Measurements from ENCODE around the gene TMEM176B.
"Not testable (repeated sequence)": the region's sequence is repeated elsewhere in the genome, so short reads cannot be mapped to it uniquely, and the experiment has no call there.

TMEM176B gene

DNA sequence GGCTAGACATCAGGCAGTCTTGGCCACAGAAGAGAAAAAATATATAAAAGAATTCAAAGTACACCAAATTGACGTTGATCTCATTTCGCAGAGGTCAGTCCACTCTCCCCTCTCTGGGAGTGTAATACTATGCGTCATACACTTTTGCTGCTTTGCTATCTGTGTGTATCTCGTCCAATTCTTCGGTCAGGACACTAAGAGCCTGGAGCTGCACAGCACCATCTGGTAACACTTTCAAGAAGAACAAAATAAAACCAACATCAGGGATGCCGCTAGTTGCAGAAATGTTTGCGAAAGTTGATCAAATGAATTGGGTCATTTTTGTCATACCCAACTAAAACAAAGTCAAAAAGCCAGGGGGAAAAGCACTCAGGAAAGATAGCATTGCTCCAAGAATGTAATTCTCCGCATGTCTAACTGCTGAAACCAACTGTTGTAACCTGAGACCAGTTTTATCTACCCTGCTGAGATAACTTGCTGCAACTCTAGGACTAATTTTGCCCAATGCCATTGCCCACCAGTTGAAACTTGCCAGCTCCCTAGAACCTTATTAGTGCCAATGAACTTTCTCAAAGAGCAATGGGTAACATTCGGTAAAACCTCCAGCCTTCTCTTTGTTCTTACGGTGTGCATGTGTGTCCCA is 23.4 kb upstream of the TMEM176B start:
- in situ Hi-C loops (cut with MboI; ENCODE audit: low sequenced_read_pairs) = no loop called here

DNA sequence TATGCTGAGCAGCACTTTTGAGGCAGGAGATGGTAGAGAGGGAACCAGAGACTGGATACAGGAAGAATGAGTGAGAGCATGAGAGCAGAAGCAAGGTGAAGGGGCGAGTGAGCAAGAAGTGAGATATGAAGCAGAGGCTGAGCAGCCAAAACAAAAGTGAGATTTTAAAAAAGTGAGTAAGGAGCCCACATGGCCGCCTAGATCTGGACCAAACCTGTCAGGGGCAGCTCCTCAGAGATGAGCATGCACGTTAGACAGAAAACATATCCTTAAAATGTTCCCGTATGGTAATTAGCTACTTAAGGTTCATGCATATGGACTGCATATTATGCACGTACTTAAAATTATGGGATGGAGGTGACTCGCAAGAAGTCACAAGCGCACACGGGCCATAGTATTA is 22.9 kb upstream of the TMEM176B start:
- in situ Hi-C loops (cut with MboI; ENCODE audit: low sequenced_read_pairs) = no loop called here

DNA sequence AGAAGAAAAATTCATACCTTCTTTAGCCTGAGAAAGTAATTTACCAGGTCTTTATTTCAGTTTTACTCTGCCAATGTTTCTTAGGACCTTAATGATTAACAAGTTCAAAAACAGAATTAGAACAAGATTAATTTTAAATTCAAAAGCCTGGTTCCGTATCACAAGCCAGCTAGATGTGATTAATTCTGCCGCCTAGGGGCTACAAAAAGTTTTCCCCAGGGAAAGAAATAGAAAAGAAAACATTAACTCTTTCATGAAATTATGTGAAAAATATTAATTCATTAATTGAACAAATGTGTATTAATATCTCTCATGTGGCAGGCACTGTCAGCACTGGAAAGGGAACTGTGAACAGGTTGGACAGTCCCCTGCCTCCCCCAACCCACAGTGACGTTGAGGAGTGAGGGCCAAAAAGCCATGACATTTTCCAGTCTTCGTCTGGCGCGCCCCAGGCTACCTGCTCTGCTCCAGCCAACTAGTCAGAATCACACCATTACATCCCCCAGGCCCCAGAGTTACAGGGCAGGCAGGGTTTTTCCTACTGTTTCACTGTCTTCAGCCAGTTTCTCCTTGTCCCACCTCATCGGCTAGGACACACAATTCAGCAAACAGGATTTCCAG is 20.5 kb upstream of the TMEM176B start:
- in situ Hi-C loops (cut with MboI; ENCODE audit: low sequenced_read_pairs) = no loop called here

DNA sequence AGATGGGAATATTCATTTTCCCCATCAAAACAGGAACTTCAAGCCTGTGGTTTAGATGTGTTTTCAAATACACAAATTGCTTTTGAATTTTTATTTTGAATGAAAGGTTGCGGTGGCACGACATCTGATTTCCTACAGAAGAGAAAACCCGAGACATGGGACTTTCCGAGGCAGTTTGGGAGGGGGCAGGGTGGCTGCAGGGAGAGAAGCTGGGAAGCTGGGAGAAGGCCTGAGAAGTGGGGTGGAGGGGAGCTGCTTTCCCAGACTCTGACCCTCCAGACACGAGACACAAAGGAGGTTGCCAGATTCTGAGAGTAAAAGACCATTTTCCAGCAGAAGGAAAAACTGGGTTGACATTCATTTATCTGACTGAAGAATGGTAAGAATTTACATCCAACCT is 20.0 kb upstream of the TMEM176B start:
- in situ Hi-C loops (cut with MboI; ENCODE audit: low sequenced_read_pairs) = no loop called here

DNA sequence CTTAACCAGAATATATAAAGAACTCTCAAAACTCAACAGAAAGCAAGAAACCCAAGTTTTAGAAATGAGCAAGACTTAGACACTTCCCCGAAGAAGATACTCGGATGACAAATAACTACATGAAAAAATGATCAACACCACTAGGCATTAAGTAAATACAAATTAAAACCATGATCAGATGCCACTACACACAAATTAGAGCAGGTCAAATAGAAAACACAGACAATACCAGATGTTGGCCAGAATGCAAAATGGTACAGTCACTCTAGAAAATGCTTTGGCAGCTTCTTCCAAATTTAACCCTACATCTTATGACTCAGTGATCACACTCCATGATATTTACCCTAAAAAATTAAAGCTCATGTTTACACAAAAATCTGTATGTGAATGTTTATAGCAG is 18.8 kb upstream of the TMEM176B start:
- in situ Hi-C loops (cut with MboI; ENCODE audit: low sequenced_read_pairs) = no loop called here

DNA sequence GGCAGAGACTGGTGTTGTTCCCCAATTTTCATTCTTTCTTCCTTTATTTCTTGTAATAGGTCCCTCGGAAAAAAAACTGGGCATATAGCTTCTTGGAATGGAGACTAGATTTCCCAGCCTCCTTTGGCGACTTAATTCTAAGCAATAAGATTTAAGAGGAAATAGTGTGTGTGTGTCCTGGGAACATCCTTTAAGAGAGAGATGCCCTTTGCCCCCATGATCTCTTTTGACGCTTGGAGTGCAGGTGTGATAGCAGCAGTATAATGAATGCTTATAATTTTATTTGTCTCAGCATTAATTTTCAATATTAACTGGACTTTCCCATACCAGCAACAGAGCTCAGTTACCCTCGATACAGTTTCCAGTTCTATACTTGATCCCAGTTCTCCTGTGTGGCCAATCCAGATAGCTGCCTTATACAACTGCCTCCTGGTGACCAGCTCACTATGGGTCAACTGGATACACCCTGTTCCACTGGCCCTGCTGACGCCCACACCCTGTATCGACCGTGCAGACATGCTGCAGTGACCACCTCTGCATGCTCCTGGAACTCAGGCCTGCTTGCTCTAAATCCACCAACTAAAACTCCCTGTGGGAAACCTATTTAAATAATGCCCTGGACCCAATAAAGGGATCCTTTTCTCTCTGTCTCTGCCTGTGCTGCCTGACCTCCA is 14.3 kb upstream of the TMEM176B start:
- in situ Hi-C loops (cut with MboI; ENCODE audit: low sequenced_read_pairs) = no loop called here

DNA sequence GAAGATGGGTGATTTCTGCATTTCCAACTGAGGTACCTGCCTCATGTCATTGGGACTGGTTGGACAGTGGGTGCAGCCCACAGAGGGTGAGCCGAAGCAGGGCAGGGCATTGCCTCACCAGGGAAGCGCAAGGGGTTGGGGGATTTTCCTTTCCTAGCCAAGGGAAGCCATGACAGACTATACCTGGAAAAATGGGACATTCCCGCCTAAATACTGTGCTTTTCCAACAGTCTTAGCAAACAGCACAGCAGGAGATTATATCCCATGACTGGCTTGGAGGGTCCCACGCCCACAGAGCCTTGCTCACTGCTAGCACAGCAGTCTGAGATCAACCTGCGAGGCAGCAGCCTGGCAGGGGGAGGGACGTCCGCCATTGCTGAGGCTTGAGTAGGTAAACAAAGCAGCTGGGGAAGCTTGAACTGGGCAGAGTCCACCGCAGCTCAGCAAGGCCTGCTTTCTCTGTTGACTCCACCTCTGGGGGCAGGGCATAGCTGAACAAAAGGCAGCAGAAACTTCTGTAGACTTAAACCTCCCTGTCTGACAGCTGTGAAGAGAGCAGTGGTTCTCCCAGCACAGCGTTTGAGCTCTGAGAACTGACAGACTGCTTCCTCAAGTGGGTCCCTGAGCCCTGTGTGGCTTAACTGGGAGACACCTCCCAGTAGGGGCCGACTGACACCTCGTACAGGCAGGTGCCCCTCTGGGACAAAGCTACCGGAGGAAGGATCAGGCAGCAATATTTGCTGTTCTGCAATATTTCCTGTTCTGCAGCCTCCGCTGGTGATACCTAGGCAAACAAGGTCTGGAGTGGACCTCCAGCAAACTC is 7.7 kb upstream of the TMEM176B start:
- in situ Hi-C loops (cut with MboI; ENCODE audit: low sequenced_read_pairs) = not testable (repeated sequence)

DNA sequence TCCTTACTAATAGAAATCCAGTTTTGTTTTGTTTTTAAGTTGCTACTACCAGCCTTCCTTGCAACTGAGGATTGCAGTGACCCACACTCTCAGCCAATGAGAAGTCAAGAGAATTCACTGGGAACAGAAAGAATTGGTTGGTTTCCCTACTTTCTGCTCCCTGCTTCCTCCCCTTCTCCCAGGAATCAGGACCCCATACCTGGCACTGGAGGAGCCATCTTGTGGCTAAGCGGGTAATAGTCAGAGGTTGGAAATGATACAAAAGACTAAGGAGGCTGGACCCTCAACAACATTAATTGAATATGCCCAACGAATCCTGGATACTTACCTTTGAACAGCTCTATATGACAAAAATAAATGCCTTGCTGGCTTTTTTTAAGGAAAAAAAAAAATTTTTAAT is 6.7 kb upstream of the TMEM176B start:
- in situ Hi-C loops (cut with MboI; ENCODE audit: low sequenced_read_pairs) = no loop called here

DNA sequence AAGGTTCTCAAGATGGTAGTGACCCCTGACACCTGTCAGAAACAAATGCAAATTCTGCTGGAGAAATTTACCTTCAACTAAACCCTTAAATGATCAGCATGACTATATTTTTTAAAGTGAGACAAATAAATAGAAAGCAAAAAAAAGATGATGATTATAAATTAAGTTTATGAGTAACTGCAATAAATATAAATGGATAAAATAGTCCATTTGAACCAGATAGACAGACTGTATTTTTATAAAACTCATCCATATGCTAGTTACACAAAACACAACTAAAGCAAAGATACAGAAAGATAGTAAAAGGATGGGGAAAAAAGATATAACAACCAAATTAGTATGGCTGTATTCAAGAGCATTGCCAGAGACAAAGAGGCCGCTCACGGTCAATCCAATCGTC is 6.3 kb upstream of the TMEM176B start:
- in situ Hi-C loops (cut with MboI; ENCODE audit: low sequenced_read_pairs) = no loop called here

DNA sequence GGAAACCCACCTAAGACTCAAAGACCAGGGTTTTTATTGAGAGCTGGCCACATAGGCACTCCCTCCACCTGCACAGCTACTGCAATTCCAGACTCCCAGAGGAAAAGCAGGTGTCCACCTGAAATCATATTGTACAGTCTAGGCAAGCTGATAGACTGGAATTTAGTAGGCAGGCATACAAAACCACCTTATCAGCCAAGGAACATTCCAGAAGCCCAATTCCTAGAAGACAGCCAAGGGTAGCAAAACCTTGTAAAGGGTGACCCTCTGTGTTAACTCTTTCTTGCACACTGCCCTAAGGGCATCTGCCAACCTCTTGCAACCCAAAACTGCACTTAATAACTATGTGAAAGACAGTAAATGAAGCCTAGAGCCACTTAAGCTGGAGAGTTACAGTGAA is 5.7 kb upstream of the TMEM176B start:
- in situ Hi-C loops (cut with MboI; ENCODE audit: low sequenced_read_pairs) = no loop called here

DNA sequence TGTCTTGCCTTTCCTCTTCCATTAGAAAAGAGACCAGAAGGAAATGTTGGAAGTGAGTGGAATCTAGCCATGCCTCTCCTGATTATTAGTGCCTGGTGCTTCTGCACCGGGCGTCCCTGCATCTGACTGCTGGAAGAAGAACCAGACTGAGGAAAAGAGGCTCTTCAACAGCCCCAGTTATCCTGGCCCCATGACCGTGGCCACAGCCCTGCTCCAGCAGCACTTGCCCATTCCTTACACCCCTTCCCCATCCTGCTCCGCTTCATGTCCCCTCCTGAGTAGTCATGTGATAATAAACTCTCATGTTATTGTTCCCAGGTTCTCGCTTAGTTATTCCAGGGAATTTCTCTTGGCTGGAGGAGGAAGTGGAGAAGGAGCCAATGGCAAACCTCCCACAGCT is 4.6 kb upstream of the TMEM176B start:
- in situ Hi-C loops (cut with MboI; ENCODE audit: low sequenced_read_pairs) = no loop called here

DNA sequence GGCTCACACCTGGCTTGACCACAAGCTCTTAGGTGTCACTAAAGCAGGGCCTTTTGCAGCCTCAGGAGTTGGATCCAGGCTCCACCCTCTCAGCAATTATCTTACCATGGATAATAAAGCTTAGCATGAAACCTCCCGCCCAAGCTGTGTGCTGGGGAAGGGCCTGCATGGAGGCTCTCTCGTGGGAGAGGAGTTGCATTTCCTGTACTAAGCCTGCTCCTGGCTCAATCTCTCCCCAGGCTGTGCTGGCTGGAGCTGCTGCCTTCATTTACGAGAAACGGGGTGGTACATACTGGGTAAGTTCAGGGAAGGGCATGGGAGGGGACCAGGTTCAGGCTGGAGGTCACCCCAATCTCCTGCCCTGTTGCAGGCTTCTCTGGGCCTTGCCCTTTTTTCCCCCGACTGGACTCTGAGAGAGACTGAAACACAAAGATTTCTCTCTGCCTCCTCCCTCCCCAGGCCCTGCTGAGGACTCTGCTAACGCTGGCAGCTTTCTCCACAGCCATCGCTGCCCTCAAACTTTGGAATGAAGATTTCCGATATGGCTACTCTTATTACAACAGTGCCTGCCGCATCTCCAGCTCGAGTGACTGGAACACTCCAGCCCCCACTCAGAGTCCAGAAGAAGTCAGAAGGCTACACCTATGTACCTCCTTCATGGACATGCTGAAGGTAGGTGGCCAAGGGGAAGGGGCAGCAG is 3.1 kb upstream of the TMEM176B start:
- in situ Hi-C loops (cut with MboI; ENCODE audit: low sequenced_read_pairs) = no loop called here

DNA sequence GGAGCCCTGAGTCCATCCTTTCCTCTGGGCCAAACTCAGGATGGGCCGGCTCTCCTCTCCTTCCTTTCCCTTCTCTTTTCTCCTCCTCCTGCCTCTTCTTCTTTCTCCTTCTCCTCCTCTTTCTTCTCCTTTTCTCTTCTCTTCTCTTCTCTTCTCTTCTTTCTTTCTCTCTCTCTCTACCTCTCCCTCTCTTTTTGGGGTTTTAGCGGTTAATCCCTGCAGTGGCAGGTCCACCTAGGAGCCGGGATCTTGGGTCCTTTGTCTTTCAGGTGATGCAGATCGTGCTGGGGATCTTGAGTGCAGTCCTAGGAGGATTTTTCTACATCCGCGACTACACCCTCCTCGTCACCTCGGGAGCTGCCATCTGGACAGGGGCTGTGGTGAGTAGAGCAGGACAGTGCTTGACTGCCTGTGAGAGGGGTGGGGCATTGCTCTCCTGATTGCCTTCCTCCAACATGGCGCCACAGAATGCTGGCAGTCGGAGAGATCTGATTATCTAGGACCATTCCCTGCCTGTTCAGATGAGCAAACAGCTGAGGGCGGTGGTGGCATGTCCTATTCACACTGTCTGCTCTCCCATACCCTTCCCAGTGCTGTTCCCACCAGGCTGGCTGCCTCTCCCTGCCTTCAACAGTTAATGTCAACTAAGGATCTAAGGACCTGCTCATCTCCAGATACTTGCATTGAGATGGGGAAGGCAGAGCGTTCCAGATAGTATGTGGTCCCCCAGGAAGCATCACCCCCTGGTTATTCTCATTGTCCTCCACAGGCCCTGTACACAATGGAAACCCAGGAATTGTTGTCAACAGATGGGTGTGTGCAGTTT is 2.0 kb upstream of the TMEM176B start:
- in situ Hi-C loops (cut with MboI; ENCODE audit: low sequenced_read_pairs) = no loop called here

DNA sequence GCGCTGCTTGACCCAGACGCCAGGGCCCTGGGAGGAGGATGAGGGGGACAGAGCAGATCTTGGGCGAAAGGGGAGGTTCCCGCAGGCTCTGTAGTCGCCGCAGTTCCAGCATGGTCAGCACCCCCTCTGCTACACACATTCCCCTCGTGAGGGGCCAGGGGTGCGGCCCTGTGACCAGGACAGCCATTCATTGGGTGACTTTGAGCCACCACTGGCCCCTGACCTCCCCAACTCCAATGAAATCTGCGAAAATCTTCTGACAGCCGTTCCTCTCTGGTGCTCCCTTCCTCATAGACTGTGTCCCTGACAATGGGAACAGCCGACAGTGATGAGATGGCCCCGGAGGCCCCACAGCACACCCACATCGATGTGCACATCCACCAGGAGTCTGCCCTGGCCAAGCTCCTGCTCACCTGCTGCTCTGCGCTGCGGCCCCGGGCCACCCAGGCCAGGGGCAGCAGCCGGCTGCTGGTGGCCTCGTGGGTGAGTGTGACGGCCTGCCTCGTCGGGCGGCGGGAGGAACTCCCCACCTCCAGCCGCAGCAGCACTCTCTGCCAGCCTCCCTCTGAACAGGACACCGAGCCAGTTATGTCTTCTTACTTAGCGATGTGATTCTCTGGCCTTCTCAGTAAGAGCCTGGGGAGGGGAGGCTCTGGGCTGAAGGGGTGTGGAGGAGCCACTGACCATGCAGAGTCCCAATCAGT is 1.2 kb upstream of the TMEM176B start:
- in situ Hi-C loops (cut with MboI; ENCODE audit: low sequenced_read_pairs) = no loop called here

DNA sequence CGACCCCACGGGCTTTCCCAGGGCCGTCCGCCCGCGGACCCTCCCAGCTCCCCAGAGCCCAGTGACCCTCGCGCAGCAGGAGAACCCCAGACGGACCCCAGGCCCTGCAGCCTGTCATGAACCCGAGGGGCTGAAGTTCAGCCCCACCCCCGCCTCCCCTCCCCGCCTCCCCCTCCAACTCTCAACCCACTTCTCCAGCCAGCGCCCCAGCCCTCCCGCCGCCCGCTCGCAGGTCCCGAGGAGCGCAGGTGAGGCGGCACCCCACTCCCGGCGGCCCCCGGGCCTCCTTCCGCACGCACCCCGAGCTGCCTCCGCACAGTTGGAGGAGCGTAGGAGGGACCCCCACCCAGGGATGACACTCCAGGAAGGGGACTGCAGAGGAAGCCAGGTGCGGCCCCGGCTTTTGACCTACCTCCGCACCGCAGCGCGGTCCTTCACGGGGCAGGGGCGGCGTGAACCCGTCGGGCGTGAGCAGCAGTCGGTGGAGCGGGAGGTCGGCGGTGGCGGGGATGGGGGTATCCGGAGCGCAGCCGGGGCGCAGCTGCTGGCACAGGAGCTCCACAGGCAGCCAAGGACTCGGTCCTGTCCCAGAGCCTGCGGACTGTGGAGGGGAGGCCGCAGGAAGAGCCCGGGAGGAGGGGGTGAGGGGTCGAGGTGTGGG is 547 bp upstream of the TMEM176B start, which contains the start of gene TMEM176A:
TSS of gene TMEM176A (plus strand) at position 189 of the 661 bp plus-strand sequence. CDS start 782 bp downstream, outside the sequence.
- in situ Hi-C loops (cut with MboI; ENCODE audit: low sequenced_read_pairs) = no loop called here

DNA sequence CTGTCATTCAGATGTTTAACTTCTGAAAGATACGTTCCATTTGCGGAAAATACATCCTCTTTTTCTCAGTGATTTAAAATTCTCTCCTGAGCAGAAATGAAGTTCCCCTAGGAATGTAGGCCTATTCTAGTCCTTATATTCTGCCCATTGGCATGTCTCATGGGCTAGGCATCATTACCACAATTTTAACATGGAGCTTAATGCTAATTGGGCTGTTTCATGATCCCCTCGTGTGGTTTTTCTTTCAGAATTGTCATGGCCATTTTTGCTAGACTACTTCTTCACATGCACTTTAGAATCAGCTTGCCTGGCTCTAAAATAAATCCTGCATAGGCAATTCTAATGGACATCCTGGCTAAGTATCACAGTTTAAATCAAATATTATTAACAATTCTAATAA is 1.0 kb downstream of the TMEM176B start:
- in situ Hi-C loops (cut with MboI; ENCODE audit: low sequenced_read_pairs) = no loop called here

DNA sequence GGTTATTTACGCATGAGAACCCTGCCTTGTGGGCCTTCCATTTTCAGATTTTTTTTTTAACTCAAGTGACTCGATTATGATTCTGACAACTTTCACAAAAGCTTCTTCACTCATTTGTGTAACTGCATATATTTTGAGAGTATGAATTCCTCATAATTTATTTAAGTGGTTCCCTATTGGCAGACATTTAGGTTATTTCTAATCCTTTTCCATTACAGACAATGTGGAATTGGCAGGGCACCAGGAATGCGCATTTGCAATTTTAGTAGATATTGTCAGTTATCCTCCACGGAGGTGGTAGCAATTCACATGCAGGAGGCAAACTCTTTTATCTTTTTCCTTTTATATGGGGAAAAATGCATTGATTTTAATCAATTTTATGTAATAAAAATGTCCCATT is 2.5 kb downstream of the TMEM176B start:
- in situ Hi-C loops (cut with MboI; ENCODE audit: low sequenced_read_pairs) = no loop called here

DNA sequence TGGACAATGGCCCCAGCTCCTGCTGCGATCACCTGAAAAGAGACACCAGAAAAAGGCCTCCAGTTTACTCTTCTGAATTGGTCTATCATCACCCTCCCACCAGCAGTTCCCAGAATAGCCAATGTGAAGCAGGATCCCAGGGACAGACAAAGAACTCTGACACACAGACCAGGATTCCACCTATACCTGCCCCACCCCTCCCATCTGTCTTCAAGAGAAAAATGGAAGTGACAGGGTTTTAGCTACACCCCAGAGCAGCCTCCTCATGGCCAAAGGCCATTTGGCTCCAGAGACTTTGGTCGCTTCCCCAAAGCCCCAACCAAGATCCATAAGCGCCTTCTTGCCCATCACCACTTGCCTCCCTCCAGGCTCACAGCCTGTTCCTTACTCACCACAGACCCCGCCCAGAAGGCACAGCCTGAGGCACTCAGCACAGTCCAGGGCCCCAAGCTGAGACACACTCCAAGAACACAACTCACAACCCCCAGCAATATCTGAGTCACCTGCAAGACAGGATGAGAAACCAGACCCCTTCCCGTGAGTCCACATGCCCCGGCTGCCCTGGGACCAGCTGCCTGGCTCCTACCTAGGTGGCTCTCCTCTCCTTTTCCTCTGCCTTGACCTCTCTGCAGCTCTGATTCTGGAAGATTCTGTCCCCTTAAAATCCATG is 6.5 kb downstream of the TMEM176B start:
- in situ Hi-C loops (cut with MboI; ENCODE audit: low sequenced_read_pairs) = no loop called here

Data from HL-60/S4 (cell line).